Stimulated activated CD8-positive, alpha-beta memory T cell treated with anti-CD3 and anti-CD28 coated beads, Interleukin-12 subunit alpha, Interleukin-12 subunit beta, amount 100 ng/mL, for 24 hours (primary cell): ENCODE data around the gene MAP2K4.

Source experiments
- DNase-seq: peaks from one replicate; pipeline ENCODE4 v3.0.0-alpha.2; 2020; ENCODE audit errors: extremely low read depth

The MAP2K4 gene

DNA sequence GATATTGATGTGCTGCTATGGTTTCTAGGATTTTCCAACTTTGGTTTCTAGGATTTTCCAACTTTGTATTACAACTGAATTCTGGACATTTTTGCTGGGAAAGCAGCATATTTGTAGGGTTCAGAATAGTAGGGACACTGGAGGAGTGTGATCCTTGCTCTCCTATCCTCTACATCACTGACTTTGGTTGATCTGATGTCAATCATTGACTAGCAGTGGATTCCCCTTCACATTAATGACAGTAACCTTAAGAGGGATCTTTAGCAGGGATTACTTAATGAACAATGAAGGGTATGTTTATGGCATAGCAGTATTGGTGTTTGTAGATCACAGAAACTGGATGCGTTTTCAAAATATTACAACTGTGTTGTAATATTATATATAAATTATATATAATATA, 67.4 kb downstream of the MAP2K4 start:
- no peak for DNase-seq

DNA sequence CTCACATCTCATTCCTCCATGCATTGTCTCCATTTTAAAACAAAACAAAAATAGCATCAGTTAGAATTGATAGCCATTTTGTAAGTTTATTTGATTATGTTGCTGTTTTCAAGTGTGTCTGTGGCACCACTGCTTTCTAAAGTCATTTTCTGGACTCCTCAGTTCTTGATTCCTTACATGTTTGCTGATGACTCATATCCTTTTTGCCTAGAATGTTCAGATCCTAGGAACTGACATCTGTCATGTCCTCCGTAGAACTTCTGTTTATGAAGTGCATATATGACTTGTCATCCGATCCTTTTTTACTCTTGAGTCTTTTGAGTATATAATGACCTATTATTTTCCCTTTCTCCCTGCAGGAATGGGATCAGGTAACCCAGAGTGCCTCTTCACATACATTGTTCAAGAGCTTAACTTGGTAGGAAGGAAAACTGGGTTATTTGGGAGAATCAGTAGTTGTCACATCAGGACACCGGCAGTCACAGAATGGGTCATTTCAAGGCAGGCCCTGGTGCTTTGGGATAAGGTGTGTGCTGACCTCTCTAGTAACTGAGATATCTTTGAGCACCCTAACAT, 69.2 kb downstream of the MAP2K4 start:
- no peak for DNase-seq

DNA sequence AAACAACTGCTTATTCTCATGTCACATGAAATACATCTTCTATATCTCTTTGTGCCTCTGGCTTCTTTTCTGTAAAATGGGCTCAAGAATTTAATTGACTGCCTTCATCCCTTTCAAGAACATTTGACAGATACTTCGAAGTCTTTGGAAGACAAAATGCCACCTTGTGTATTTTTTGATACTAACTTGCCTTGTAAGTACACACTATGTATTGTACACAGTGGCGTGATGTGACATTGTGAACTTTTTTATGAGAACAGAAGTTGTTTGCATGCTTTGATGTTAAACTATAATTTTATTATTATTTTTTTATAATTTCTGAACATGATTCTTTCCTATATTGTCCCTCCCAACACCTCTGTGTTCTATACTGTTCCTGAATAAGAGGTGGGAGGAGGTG, 73.7 kb downstream of the MAP2K4 start:
- DNase-seq: no peak

DNA sequence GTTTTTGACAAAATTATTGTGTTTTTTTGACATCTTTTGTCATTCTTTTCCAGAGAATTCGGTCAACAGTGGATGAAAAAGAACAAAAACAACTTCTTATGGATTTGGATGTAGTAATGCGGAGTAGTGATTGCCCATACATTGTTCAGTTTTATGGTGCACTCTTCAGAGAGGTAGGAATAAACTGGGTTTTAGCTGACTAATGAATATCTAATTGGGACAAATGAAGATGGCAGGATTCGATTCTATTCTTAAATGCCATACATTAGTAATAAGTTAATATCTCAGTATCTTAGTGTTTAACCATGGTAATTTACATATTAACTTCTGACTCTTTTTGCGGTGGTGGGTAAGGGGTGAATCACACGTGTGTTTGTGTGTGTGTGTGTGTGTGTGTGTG, 74.8 kb downstream of the MAP2K4 start:
- DNase-seq: no peak

DNA sequence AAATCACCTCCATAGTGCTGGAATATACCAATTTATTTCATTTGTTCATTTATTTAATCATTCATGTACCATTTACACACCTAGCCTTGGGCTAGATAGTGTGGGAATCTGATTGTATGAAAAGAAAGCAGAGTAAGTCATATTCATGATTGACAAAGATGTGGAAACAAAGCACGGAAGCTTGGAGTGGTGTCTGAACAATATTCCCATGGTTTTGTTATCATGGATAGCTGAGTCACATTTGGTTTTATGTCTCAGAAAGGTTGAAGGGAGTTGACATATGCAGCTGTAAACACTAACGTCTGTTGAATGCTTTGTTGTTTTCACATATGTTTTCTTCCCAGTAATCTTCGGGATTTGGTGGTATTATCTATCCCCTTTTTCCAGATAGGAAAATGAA, 76.6 kb downstream of the MAP2K4 start:
- DNase-seq: no peak

DNA sequence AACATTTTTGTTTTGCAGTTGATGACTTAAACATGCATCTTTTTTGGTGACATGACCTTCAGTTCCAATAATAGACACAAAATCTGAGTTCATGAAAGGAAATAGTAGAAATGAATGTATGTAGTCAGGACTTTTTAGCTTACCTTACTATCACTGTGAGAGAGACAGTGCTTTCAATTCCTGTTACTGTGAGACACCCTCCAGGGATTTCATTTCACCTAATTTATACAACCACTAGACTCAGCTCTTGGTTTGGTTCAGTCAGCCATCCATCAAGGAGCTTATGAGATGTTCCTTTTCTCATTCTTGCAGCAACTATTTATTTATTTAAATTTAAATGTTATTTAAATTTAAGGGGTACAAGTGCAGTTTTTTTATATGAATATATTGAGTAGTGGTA, 77.9 kb downstream of the MAP2K4 start:
- DNase-seq: no peak

DNA sequence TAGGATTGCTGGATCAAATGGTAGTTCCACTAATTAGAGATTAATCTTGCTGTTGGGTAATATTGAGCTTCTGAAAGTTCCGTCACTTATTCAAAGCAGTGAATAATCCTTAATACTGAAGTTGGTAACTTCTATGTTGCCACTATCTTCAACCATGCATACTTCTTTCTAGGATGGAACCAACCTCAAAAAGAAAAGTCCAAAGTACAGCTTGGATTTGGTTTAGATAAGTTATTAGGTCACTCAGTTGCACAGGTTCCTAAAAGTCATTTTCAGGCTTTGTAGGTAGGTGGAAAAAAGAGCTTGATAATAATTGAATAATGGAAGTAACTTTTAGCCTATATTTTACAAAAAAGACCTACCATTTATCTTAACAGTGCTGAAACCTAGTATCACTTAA, 78.7 kb downstream of the MAP2K4 start:
- DNase-seq: no peak

DNA sequence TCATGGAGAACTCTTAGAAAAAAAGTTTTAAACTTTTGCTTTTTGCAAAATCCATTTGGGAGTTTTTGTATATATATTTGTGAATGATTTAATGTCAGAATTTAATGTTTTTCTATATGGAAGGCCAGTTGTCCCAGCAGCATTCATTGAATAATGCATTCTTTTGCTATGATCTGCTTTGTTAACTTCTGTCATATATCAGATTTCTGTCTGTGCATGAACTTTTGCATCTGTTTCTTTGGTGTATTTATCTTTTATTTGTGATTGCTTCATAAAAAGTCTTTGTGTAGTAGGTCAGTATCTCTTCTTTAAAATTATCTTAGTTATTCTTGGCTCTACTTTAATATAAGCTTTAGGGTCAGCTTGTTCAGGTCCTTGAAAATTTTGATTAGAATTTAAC, 84.2 kb downstream of the MAP2K4 start:
- no peak for DNase-seq

DNA sequence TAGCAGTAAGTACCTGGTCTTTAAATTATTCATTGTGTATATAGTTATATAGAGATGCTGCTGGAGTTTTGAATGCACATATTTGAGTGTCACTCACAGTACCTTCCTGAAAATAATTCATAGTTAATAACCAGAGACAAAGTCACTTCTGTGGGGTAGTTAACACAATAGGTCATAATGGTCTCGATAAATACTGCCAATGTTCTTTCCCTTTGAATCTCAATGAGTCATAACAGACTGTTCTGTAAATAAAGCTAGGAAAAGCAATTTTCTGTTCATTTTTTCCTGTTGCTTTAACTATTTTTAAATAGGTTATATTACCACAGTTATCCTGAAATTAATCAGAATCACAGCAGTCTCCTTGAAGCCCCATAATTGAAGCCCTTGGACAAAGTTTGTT, 87.2 kb downstream of the MAP2K4 start:
- DNase-seq: no peak

DNA sequence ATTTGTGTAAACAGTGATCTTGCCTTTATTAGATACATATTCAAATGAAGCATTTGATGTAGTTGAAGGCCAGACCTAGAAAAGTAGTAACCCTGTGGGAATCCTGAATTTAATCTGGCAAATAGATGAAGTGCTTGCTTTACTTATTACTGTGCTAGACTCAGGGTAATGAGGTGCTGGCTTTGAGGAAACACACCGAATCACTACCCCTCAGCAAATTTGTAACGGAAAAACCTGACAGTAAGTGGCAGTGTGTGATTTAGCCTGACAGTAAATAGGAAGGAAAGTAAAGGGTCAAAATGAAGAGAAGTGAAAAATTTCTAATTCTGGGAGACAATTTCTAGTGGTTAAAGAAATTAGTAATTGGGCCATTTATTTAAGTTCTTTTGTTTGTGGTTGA, 90.2 kb downstream of the MAP2K4 start:
- DNase-seq: no peak

DNA sequence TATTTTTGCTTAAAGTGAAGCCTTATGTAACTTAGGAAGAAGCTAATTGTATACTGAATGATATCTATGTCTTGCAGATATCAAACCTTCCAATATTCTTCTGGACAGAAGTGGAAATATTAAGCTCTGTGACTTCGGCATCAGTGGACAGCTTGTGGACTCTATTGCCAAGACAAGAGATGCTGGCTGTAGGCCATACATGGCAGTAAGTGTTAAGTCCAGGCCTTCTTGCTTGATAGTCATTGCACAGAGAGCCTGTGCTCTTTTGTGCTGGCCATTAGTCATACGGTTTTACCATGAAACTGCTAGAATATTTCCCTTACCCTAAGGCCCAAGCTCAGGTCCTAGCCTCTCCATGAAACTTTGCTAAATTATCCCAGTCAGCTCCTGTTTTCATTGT, 92.5 kb downstream of the MAP2K4 start:
- DNase-seq: no peak

DNA sequence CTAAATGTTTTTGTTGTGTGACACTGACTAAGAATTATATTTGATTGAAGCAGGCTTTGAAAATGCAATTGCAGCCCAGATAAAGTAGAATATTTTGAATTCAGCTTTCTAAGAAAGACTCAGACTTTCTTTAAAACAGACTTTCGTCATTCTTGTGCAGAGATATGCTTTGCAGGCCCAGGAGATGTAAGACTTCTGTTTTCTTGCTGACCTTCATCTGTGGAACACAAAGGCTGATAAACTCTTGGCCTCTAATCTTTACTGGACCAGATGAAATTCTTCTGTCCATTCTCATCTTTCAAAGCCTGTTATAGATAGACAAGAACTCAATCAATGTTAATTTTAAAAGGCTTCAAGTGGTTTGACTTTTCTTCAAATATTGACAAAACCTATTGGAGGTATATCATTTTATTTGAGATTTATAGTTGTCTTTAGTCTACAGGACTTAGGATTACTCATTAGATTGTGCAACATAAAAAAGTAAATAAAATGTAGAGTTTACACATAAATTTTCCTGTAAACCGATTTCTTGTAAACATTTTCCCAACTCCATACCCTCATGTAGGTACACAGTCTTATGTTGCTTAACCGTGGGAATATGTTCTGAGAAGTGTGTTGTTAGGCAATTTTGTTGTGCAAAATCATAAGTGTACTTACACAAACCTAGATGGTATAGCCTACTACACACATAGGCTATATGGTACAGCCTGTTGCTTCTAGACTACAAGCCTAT, 94.2 kb downstream of the MAP2K4 start:
- no peak for DNase-seq

DNA sequence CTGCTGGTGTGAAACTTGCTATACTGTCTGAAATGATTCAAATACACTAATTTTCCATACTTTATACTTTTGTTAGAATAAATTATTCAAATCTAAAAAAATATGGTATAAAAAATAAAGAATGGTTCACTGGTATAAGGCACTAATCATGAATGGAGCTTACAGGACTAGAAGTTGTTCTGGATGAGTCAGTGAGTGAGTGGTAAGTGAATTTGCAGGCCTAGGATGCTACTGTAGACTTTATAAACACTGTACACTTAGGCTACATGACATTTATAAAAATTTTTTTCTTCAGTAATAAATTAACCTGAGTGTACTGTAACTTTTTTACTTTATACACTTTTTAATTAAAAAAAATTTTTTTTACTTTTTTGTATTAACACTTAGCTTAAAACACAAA, 95.5 kb downstream of the MAP2K4 start:
- no peak for DNase-seq

DNA sequence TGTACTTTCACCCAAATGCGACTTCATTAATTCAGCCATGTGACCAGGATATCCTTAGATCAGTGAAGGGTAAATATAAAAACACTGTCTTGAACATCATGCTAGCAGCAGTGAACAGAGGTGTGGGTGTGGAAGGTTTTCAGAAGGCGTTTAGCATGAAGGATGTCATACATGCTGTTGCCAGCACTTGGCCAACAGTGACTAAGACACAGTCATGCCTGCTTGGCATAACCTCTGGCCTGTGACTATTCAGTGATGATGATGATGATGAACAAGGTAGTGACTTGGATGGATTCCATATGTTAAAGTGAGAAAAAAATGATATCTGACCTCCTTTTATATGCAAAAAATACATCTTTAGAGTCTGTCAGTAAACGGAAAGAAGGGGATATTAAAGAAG, 97.9 kb downstream of the MAP2K4 start:
- no peak for DNase-seq

DNA sequence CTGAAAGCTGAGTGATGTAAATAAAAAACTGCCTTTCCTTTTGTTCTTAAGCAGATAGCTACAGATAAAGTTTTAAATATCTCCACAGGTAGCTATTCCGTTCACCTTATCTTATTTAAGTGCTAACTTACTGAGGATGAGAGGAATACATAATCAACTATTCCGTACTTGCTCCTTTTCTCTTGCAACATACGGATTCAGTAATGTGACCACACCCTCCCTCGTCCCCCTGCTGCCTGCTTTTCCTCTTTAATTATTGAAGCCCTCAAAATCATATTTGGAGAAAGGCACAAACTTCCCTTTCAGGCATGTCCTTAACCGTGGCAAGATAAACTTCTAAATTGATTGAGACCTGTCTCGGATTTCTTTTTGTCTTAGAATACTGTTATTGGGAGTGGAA, 101.4 kb downstream of the MAP2K4 start:
- DNase-seq: no peak

DNA sequence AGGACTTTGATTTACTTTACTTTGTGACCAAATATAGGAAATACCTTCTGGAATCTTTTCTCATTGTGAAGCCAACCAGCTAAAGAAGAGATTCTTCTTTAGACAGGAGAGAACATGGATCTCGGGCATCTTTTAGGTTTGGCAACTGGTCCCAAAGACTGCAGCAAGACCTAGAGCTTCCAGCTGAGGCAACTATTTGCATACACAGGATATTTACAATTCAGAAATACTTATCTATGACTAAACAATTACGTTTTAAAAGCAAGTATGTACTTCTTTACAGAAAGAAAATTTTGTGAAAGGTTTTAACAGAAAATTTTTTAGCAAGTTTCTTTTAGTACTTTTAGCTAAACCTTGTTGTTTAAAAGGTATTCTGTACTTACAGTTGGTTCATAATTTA, 106.5 kb downstream of the MAP2K4 start:
- DNase-seq: no peak

DNA sequence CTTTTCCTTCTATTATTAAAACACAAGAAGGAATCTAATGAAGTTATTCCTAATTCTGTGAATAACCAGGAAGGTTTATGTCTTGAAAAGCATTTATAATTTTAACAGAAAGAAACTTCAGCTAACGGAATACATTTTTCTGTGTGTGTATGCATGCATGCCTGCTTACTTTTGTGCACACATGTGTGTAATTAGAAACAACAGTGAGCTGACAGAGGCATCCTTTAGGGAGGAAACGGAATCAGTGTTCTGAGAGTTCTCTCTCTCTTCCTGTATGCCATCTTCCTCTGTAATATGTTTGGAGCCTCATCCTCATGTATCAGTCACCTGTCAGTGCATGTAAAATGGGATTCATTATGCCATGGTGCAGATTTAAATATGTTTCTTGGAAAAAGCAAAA, 107.0 kb downstream of the MAP2K4 start:
- DNase-seq: no peak

DNA sequence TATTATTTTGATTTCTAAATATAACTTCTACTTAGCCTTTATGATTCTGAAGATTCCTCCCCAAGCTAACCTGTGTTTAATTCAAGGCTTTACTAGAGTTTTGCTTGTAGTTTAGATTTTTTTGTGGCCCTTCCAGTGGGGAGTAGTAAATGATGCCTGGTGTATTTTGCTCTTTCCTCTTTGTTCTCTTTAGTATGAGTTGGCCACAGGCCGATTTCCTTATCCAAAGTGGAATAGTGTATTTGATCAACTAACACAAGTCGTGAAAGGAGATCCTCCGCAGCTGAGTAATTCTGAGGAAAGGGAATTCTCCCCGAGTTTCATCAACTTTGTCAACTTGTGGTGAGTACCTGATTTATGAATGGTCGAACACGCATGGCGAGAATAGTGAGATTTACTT, 108.3 kb downstream of the MAP2K4 start:
- no peak for DNase-seq

DNA sequence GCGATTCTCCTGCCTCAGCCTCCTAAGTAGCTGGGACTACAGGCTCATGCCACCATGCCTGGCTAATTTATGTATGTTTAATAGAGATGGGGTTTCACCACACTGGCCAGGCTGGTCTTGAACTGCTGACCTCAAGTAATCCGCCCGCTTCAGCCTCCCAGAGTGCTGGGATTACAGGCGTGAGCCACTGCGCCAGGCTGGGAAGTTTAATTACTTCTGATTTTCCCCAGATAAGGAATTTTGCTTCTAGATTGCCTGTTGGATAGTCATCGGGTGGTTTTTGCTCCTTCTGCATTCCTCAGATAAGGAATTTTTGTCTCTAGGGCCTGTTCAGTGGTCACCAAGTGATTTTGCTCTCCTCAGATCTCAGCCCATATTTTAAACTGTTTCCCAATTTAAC, 112.5 kb downstream of the MAP2K4 start:
- DNase-seq: no peak

DNA sequence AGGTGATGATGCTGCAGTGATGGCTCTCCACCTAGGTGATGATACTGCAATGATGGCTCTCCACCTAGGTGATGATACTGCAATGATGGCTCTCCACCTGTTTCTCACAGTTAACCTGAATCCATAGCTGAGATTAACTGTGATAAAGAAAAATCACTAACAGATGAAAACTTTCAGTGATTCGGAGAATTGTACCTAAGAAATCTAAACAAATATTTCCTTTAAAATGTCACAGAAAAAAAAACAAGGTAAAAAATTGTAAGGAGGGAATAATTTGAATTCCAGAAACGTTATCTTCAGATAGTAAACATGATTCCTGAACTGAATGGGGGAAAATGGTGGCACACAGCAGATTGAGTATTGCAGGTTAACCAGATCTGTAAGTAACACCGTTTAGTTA, 113.4 kb downstream of the MAP2K4 start:
- DNase-seq: no peak

DNA sequence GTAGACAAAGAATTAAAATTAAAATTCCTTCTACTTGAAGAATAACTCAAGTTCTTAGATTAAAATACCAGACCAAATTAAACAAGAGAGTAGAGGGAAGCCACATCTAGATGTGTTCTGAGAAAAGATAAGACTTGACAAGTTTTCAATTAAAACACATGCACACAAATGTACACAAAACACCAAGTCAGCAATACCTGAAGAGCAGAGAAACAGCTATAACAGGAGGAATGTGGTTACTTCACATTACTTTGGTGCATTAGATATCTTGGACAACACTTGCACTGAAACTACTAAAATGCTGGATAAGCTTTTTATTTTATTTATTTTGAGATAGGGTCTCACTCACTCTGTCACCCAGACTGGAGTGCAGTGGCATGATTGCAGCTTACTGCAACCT, 113.9 kb downstream of the MAP2K4 start:
- no peak for DNase-seq

DNA sequence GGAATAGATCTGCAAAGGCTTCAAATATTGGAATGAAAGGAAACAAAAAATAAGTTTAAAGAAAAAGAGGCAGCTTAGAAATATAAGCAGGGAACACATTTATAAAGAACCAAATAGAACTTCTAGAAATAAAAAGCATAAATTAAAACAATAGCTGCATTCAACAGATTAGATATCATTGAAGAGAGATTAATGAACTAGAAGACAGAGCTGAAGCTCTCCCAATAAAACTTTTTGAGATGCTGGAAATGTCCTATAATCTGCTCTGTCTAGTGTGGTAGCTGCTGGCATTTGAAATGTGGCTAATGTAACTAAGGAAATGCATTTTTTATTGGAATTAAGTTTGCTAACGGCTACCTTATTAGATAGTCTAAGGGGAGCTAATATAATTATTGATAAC, 115.6 kb downstream of the MAP2K4 start:
- DNase-seq: no peak

DNA sequence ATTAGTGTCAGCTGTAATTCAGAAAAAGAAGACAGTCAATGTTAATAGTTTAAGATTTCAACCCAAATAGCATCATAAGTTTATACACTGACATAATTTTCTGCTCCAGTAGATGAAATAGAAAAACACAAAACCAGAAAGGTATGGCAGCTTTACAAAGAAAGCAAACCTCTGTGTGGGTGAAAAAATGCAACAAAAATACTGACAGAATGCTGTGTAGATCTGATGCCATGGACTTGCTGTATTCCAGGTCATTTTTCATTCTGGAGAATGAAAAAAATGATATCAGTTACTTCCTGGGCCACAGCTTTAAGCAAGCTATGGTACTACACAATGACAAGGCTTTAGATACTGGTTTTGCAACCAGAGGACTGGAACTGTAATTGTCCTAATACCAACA, 116.0 kb downstream of the MAP2K4 start:
- no peak for DNase-seq

DNA sequence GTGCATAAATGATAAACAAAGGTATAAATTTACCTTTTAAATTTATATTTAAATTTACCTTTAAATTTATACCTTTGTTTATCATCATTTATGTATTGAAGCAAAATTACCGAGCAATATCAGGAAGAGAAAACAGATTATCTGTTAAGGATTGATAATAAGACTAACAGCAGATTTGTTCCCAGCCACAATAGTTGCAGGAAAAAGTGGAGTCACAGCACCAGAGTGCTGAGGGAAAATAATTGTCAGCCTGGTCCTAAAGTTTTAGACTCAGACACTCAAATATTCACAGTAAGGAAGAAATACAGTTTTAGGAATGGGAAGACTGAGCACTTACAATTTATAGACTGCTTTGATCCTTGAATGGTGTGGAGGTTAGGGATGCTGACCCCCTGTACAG, 117.2 kb downstream of the MAP2K4 start:
- no peak for DNase-seq
